ENCODE results near the gene IL6R. TPM values are rescaled to one million over a fixed set of nuclear protein-coding genes. Genes with fewer than 3 reads are reported as not detected.

IL6R gene
- polyA plus RNA-seq, 1 experiment: 5.9 TPM

- peak; percentile 90 for DNase-seq (ENCODE audit: low read depth, low spot score)
- ChIA-PET CTCF (interaction anchor here (0.6 kb wide), 1 partner anchor 242 kb away, joined by 3 read pairs; no protein-coding TSS in a partner anchor), POLR2A (interaction anchor here (0.5 to 1.4 kb wide), 4 partner anchors 13 to 456 kb away, joined by 3 to 6 read pairs (median 4); no protein-coding TSS in a partner anchor)
- Histone ChIP-seq H3K27me3 (ENCODE audit: control insufficient read depth, insufficient read depth, low read length) (peaks cover 3% of the 10 kb centered on the region), H3K4me3 (ENCODE audit: low read depth, low read length) (no peak overlapping the region; the same call in 1 of the 2 replicates), H3K27ac (ENCODE audit: low read depth, low read length) (peak overlapping the region; percentile 88), H3K9me3 (ENCODE audit: control insufficient read depth, insufficient read depth, low read length) (no peaks in the 10 kb centered on the region)
- TF ChIP-seq CTCF (IDR thresholded peaks at IDR 0.05; ENCODE audit: low read depth, low read length): no peak
These were observed 41.1 kb downstream of the IL6R start for GRCh38 chr1:154446292-154446691.

- ChIA-PET CTCF (interaction anchor here (0.6 kb wide), 1 partner anchor 242 kb away, joined by 3 read pairs; no protein-coding TSS in a partner anchor), POLR2A (interaction anchor here (0.6 to 1.4 kb wide), 3 partner anchors 12 to 457 kb away, joined by 4 to 6 read pairs (median 4); no protein-coding TSS in a partner anchor)
- Histone ChIP-seq H3K9me3 (ENCODE audit: control insufficient read depth, insufficient read depth, low read length) (no peaks in the 10 kb centered on the region), H3K27me3 (ENCODE audit: control insufficient read depth, insufficient read depth, low read length) (peaks cover 3% of the 10 kb centered on the region), H3K4me3 (ENCODE audit: low read depth, low read length) (no peak overlapping the region), H3K27ac (ENCODE audit: low read depth, low read length) (peak overlapping the region; percentile 78)
- no peak for TF ChIP-seq CTCF (IDR thresholded peaks at IDR 0.05; ENCODE audit: low read depth, low read length)
- DNase-seq (ENCODE audit: low read depth, low spot score): no peak
These were observed 41.6 kb downstream of the IL6R start for GRCh38 chr1:154446789-154447188.

- peaks cover 3% of the 10 kb centered on the region for H3K27me3 ChIP-seq (ENCODE audit: control insufficient read depth, insufficient read depth, low read length)
- TF ChIP-seq CTCF (IDR thresholded peaks at IDR 0.05; ENCODE audit: low read depth, low read length): no peak
- H3K27ac ChIP-seq (ENCODE audit: low read depth, low read length): no peak overlapping the region
- ChIA-PET CTCF (interaction anchor here (1.4 kb wide), 1 partner anchor 114 kb away, joined by 5 read pairs; no protein-coding TSS in a partner anchor), POLR2A (interaction anchor here (0.7 to 1.2 kb wide), 2 partner anchors 15 to 120 kb away, joined by 3 to 5 read pairs; no protein-coding TSS in a partner anchor)
- no peak for DNase-seq (ENCODE audit: low read depth, low spot score)
- H3K9me3 ChIP-seq (ENCODE audit: control insufficient read depth, insufficient read depth, low read length): no peaks in the 10 kb centered on the region
- no peak overlapping the region for H3K4me3 ChIP-seq (ENCODE audit: low read depth, low read length)
These were observed 43.2 kb downstream of the IL6R start for GRCh38 chr1:154448331-154448811.

GRCh38 chr1:154453161-154453560 lies 48.0 kb downstream of the IL6R start:
- Histone ChIP-seq H3K27ac (ENCODE audit: low read depth, low read length) (peak overlapping the region; percentile 33), H3K4me3 (ENCODE audit: low read depth, low read length) (no peak overlapping the region), H3K9me3 (ENCODE audit: control insufficient read depth, insufficient read depth, low read length) (no peaks in the 10 kb centered on the region), H3K27me3 (ENCODE audit: control insufficient read depth, insufficient read depth, low read length) (no peaks in the 10 kb centered on the region)
- TF ChIP-seq CTCF (IDR thresholded peaks at IDR 0.05; ENCODE audit: low read depth, low read length): no peak
- ChIA-PET CTCF (interaction anchor here (1.0 to 1.4 kb wide), 2 partner anchors 10 to 119 kb away, joined by 3 to 4 read pairs; no protein-coding TSS in a partner anchor), POLR2A (interaction anchor here (1.0 kb wide), 1 partner anchor 10 kb away, joined by 3 read pairs; no protein-coding TSS in a partner anchor)
- DNase-seq (ENCODE audit: low read depth, low spot score): no peak
